Fibroblast of skin of back (primary cell): ENCODE data around the gene PLCB2.

ENCODE experiments used
- DNase-seq: peaks from one replicate; pipeline ENCODE4 v3.0.0-alpha.2; 2013

The PLCB2 gene

DNA sequence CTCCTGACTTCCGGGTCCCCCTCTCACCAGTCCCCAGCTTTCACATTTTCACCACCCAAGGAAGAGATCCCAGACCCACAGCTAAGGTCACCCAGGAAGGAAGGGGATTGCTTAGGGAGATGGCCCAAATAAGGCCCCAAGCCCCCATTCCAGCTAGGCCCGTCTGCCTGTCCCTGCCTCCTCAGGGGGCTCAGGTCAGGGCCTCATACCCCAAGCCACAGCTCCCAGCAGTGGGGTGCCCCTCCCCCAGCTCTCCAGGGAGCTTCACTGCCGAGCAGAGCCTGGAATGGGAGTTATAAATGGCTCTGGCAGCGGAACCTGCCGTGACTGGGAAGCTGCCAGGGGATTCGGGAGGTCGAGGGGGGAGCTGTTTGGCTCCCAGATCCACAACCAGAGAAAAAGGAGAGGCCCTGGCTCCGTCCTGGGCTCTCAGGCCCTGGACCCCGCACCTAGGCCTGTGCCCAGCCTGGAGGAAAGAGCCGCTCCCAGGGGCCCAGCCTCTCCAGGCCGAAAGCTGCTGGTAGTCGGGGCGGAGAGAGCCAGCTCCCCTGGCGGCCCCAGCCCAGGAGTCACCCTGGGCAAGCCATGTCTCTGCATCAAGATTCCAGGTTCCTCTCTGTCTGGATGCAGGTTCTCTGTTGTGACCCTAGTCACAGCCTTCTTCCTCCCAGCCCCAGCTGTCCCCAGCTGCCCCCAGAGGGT lies 32.5 kb upstream of the PLCB2 start:
- DNase-seq, result peak; percentile 91

DNA sequence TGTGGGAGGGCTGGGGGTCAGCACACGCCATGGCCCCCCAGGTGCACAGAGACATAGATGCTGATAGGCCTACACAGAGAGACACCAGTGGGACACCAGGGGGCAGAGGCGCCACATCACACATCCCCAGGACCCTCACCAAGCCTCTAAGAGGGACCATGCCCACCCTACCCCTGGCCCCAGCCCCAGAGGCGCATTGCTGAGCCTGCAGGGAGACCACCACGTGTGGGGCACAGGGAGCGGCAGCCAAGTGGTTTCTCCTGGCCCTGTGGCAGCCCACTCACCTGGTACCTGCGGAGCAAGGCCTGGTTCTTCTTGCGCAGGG lies 31.8 kb upstream of the PLCB2 start:
- no peak for DNase-seq

DNA sequence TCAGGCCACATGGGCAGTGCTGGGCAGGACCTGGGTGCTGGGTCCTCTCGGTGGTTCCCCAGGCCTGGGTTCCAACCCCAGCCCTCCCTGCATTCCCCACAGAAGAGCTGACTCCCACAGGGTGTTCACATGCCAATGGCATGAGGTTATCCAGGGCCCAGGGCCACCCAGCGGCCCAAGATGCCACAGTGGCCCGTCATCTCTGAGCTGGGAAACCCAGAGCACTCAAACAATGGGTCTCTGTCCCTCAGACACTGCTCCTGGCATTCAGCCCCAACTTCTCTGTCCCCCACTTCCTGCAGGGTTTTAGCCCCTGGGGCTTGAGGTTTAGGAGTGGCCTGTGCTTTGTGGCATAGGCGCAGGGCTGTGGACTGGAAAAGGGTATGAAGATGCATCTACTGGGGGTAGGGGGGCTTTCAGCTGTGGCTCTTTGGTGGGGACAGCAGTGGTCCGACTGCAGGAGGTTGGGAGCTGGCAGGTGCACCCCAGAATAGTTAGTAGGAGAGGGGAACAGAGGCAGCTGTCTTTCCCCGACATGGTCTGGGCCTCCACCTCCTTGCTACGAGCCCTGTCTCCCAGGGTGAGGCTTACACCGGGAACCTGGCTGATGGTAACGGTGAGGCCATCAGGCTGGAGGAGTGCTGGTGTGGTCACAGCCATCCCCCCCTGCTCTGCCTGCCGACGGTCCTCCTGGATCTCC lies 31.3 kb upstream of the PLCB2 start:
- peak; percentile 99 for DNase-seq

DNA sequence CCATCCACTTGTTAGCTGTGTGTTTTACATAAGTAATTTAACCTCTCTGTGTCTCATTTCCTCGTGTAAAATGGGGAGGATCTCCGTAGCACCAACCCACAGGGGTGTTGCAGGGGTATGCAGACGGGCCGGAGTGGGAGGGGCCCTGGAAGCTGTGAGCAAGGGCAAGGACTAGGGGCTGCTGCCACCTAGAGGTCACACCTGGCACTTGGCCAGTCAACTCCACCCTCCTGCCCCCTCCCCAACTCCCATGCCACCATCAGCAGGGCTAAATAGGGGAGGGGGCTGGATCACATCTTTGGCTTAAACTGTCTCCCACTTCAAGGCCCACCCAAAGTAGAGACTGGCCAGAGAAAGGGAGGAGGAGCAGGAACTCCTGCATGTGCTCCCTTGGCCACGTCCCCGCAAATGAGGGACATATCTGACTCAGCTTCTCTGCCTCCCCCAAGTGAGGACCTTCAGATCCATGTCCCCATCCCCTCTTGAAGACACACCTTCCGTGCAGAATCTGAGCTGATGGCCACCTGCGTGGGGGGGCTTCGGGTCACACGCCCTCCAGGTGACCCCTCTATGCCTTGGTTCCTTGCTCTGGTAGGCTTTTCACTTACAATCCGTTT lies 30.4 kb upstream of the PLCB2 start:
- peak; percentile 85 for DNase-seq

DNA sequence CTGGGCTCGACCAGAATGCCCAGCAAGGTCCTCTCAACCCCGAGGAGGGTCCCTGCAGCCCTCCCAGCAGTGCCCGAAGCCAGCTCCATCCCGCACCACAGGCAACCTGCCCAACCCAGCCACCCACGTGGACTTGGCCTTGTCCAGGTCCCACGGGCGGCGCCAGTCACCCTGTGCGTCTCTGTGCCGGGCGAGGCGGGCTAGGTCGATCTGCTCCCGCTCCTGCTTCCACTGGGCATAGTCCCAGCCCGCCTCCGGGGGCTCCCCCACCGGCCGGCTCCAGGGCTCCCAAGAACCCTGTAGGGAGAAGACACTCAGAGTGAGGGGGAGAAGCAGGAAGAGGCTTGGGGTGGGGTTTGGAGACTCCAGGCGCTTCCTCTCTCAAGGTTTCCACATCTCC lies 29.9 kb upstream of the PLCB2 start:
- no peak for DNase-seq

DNA sequence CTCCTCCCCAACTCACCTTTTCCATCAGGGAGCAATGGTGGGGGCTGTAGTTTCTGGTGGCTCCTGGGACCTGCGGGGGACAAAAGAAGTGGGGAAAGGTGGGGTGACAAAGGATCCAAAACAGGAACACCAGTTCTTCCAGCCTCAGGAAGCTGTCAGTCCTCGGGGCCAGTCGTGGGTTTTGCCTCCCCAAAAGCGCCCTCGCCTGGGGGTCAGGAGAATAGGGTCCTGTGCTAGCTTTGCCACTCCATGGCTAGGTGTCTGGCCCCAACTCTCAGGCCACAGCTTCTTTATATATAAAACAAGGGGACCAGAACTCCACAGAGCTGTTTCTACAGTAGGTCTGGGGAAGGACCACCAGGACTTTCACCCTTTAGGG lies 29.0 kb upstream of the PLCB2 start:
- DNase-seq, result no peak

DNA sequence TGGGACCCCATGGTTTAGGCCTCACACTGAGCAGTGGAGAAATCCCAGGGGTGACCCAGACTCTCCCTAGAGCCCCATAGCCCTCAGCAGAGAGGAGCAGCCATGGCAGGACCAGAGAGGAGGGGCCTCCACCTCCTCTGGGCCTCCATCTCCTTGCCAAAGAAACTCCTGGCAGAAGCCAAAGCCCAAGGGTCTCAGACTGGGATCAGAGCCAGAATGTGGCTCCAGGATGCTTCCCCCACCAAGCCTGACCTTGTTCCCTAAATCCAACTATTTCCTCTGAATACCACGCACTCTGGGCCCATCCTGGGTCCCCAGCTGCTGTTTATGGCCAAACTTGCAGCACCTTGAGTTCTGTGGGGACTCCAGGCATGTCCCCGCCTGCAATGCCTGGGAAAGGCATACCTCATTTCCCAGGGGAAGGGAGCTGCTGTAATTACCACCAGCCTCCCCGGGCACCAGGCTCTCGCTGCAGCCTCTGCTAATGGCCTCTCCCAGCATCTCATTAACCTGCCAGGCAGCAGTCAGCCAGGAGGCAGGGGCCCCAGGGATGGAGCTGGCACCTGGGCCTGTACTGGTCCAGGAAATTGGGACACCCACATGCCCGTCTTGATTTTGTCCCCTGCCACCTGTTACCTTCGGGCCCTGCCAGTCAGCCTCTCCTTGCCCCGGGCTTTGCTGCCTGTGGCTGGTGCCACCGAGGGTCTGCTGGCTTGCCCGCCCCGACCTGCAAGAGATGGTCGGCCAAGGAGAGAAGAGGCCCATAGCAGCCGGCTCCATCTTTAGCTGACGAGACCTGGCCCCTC lies 28.4 kb upstream of the PLCB2 start:
- no peak for DNase-seq

DNA sequence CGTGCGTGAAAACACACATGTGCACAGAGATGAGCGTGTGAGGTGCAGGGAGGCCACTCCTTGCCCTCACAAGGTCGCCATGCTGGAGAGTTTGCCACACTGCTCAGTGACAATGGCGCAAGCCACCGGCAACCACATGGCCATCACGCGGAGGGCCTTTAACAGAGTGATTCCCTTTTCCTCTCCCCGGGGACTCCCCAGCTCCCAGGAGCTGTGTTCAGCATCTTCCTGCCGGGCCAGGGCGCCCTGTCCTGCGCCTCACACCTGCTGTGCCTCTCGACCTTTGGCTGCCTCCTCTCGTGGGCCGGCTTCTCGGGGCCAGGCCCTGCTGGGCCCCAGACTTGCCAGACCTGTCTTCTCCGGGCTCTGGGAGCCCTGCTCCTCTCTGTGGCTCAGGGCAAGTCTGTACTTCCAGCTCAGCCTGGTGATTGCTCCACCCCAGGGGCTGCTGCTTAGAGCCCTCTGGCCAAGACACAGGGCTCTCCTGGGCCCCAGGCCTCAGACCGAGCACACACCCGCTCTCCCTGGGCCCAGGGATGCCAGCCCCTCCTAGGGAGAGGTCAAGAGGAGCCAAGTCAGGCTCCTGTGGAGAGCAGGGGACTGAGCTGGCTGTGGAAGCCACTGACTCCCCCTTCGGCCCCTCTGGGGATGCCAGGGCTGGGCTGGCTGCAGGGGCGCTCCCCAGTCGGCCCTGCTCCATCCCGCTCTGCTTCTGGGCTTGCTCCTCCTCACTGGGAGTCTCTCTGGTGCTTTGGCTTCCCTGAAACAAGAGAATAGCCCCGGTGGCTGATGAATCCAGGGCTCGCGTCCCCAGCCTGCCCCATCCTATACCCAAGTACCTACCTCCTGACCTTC lies 27.4 kb upstream of the PLCB2 start:
- DNase-seq, result no peak

DNA sequence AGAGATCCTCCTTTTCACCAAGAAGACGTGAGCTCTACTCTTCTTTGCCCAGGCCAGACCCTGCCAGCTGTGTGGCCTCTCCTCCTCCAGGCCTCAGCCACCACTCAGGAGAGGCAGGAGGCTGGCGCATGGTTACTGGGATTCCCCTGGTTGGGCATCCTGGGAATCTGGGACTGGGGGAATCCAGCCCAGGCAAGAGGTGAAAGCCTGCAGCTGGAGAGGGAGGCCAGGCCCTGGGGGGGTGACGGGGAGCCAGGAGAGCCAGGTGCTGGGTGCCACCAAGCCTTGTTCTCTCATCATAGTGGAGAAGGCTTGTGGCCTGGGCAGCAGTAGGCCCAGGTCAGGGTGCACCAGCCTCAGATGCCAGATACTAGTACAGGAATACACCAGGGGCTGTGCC lies 26.8 kb upstream of the PLCB2 start:
- no peak for DNase-seq

DNA sequence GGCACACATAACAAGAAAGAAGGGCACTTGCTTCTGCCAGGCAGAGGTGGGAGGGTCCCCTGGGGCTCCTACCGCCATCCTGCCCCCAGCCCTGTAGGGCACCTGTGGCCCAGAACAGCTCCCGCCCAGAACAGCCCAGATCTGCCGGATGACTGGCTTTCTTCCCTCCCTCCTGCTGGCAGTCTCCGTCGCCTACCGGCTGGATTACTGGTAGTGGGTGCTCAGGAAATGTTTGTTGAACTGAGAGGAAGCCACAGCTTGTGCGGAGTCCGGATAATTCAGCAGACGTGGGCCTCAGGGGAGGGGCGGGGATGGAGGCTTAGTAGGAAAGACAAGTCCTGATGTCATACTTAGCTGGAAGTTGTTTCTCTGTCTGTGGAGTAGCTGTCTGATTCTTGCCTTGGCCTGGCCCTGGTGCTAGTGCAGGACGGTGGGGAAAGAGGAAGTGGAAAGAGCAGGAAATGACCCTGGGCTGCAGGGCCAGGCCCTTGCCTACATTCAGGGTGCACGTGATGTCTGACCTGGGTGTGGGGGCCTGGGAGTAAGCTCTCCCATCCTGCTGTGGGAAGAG lies 26.3 kb upstream of the PLCB2 start:
- peak; percentile 87 for DNase-seq

DNA sequence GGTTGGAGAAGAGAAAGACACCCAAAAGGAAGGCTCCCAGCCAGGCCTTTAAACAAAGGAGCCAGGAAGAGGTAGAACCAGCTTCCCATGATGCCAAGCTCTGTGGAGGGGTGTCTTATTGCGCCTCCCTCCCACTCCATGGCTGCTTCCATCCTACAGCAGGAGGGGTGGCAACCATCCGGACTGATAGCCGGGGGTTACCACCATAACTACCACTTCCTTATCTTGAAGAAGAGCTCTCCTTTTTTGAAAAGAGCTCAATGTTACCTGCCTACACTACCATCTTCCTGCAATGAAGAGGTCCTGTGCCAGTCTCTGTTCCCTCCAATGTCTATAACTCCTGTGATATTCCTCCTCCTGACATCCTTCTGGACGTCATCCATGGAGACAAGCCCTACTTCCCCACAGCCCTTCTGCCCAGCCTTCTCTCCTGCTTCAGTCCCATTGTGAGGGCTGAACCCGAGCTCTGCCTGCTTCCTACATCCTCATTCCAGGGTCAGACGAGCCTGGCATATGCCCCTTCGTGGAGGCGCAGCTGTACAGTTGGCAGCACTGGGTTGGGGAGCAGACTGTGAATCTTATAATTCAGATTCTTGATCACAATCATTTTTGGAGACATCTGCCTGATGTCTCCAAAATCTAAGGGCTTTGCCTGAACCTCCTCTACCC lies 24.5 kb upstream of the PLCB2 start:
- no peak for DNase-seq

DNA sequence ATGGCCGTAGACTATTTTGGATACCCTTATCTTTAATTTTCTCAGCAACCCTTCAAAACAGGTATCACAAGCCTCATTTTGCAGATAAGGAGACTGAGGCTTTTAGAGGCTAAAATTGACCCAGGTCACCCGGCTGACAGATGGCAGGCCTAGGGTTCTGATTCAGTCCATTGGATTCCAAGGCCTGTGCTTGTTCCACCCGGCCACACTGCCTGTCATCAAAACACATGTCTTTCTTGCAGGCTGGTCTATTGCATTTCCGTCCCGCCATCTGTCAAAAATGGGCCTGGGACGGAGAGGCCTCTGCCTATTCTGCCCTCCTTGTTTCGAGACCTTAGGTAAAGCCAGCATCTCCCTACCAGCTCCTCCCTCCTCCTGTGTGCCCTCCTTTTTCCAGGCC lies 23.9 kb upstream of the PLCB2 start:
- no peak for DNase-seq

DNA sequence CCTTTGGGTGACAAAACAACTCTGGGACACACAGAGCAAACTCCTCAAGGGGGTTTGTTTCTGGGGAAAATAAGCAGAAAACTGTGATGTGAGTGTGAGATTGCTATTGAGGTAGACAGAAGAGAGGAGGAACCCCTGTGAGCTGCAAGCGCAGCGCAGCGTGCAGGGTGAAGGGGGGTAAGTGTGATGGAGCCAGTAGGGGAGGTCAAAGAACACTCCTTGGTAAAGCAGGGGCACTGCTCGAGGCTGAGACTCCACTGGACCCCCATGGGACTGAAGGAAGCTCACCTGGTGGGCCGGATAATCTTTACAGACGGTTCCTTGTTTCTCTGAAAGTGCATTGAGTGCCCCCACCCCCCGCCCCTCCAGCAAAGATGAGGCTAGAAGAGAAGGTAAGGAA lies 23.3 kb upstream of the PLCB2 start:
- DNase-seq, result no peak

DNA sequence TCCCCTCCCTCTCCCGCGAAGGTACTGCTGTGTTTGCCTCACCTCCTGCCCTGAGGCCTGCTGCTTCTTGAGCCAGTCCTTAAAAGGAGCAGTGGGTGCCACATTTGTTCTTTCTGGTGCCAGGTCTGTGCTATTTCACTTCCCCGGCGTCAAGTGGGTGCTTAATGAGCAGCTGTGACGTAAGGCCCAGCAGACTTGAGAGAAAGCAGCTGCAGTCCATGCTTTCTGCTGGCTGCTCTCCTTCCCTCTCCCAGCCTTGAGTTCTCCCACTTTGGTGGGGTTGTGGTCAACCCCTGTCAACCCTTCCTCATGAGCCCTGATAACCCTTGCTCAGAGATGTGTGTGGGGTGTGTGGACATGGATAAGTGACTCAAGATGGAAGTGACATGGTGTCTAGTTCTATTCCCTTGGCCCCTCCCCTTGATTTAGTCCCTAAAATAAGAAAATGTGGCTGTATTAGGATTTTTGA lies 22.7 kb upstream of the PLCB2 start:
- DNase-seq, result no peak

DNA sequence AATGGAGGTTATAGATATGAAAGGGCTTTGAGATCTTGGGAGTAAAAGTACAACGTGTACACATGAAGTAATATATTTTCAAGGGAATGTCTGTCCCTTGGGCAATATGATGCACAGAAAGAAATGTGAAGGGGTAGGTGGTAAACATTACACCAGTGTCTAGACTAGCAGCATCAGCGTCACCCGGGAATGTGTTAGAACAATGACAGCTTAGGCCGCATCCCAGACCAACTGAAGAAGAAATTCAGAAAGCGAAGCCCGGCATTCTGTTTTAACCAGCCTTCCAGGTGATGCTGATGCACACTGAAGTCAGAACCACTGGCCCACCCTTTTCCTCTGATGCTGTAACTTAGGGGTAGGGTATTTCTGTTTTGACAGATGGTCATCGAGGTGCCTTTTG lies 22.1 kb upstream of the PLCB2 start:
- peak; percentile 68 for DNase-seq

DNA sequence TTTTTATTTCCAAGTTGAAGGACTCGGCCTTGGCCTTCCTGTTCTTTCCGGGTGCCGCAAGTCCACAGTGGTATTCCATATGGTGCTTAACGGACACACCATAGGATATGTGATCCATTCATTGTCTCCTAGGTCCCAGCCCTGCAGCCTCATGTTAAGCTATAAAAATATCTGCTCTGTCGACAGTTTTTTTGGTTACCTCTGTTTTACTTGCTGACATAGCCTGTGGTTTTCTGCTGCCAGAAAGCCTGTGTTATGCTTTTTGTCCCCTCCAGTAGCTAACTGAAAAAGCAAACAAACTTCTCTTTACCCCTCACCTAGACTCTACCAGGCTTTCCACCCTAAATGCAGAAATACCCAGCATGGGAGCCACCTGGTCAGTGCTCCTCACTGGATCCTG lies 21.0 kb upstream of the PLCB2 start:
- no peak for DNase-seq

DNA sequence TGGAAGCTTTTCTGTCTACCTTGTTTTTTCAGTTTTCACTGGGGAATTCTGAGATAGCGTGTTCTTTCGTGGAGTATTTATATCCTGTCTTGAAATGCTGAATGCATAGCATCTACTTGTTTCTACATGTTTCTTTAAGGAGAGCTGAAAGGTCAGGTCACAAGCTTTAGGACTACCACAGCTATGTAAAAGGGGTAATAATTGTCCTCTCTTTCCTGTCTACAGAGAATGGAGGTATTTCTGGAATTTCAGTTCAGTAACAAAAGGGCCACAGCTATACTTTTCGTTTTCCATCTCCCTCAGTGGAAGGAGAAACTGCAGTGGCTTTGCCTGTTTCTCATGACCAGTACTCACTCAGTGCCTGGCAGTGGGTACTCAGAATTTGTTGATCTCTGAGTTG lies 20.4 kb upstream of the PLCB2 start:
- DNase-seq, result peak; percentile 75

DNA sequence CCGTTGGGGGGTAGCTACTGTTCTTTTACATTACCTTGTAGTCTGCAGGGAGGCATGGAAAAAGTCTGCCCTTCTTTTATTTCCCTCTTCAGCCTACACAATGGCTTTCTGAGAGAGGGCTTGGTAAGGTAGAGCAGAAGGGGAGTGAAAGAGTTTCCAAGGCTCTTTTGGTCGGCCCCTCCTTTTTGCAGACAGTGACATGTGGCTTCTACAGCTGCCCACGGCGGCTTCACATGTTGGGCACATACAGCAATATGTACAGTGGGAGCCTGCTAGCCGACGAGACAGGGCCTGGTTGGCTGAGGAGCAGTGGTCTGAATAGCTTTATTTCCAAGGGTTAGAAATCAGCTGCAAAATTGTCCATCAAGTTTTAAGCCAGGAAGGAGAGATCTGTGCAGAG lies 19.7 kb upstream of the PLCB2 start:
- DNase-seq, result no peak

DNA sequence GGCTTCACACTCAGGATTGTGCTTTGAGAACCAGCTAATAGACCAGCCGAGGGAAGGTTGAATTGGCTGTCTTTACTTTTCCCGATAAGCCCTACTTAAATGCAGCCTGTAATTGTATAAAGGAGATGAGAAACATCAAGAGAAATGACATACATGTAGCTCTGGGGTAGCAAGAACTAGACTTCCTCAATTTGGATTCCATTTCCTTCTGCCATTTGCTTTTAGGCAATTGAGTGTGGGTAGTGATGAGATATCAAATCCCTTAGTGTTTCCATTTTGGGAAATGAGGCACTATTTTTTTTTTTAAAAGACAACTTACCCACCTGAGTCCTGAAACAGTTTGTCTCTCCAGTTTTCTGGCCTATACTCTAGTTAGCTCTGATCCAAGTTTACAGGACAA lies 18.0 kb upstream of the PLCB2 start:
- DNase-seq, result no peak

DNA sequence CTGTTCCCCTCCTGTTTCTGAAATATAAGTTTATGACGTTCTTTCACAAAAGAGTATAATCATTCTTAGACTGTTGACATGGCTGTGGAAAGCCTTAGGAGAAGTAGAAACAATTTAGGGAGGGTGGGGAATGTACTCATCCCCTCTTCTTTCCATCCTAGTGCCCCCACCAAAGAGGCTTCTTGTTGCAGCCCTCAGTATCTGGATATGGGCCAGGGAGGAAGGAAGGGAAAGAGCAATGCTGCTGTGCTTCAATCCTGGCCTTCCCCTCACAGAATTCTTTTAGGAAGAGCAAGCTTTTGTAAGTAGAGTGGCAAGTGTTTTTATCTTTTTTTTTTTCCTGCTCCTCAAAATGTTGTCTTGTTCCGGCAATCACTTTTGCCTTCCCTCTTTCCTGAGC lies 17.5 kb upstream of the PLCB2 start:
- no peak for DNase-seq
